Mammary epithelial cell (primary cell): ENCODE measurements around the gene RAD51B.

Experiments used
- EZH2 ChIP-seq: IDR thresholded peaks from 2 replicates; pipeline ENCODE4 v1.6.1; 2012; ENCODE audit warnings: low read length, inconsistent platforms, borderline replicate concordance
- TF ChIP-seq, protein P1 (sequence below), 2 donors: IDR thresholded peaks in 1 of 2; conservative IDR thresholded peaks in 1 of 2; 2 replicates each; pipeline ENCODE4 v1.5.1; 2011 to 2012; ENCODE audit warnings: inconsistent platforms in 2 of 2, low read length in 2 of 2, mild to moderate bottlenecking in 2 of 2, control low read depth in 1 of 2, low read depth in 1 of 2; ENCODE audit not compliant: insufficient read depth in 1 of 2; ENCODE audit errors: extremely low read depth in 1 of 2

DNA sequence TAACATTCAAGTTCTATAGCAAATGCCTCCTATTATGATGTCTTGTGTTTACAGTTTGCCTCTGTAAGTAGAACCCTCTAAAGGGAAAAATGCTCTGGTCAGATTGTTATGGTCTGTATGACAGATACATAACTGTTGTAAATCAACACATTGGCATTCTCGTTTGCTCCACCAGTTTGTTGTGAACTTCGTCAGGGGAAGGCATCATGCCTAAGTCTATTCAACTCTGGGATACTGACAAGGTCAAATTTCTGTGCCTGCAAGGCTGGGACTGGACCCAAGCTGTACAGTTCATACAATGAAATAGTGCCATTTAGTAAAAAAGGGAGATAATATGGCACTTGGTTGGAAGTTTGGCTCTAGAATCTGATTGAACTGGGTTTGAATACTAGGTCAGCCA lies 392.3 kb downstream of the RAD51B start:
- TF ChIP-seq, protein P1, sequence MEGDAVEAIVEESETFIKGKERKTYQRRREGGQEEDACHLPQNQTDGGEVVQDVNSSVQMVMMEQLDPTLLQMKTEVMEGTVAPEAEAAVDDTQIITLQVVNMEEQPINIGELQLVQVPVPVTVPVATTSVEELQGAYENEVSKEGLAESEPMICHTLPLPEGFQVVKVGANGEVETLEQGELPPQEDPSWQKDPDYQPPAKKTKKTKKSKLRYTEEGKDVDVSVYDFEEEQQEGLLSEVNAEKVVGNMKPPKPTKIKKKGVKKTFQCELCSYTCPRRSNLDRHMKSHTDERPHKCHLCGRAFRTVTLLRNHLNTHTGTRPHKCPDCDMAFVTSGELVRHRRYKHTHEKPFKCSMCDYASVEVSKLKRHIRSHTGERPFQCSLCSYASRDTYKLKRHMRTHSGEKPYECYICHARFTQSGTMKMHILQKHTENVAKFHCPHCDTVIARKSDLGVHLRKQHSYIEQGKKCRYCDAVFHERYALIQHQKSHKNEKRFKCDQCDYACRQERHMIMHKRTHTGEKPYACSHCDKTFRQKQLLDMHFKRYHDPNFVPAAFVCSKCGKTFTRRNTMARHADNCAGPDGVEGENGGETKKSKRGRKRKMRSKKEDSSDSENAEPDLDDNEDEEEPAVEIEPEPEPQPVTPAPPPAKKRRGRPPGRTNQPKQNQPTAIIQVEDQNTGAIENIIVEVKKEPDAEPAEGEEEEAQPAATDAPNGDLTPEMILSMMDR (conservative IDR thresholded peaks at IDR 0.05 in 1 of 2, IDR thresholded peaks at IDR 0.05 in 1 of 2; ENCODE audit: extremely low read depth in 1 of 2, insufficient read depth in 1 of 2, low read depth in 1 of 2, low read length in 2 of 2) = no peak
- TF ChIP-seq EZH2 = no peak
